ENCODE data around the gene CNIH3.

DNA sequence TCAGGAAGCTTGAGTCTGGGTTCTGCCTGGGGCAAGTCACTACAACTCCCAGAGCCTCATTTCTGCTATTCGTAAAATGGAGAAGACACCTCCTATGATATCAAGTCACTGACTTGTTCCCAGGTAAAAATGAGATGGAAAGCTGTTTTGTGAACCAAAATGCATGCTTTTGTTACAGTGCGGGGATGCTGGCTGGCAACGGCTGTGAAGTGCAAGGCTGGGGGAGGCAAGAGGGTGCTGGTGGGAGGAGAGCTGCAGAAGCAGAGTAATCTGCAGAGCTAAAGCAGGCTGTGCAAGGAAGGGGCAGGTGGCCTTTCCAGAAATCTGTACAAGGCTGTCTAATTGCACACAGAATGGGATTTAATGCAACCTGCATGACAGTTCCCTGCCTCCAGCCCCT is 150.9 kb downstream of the CNIH3 start:
- TF ChIP-seq, protein P1, sequence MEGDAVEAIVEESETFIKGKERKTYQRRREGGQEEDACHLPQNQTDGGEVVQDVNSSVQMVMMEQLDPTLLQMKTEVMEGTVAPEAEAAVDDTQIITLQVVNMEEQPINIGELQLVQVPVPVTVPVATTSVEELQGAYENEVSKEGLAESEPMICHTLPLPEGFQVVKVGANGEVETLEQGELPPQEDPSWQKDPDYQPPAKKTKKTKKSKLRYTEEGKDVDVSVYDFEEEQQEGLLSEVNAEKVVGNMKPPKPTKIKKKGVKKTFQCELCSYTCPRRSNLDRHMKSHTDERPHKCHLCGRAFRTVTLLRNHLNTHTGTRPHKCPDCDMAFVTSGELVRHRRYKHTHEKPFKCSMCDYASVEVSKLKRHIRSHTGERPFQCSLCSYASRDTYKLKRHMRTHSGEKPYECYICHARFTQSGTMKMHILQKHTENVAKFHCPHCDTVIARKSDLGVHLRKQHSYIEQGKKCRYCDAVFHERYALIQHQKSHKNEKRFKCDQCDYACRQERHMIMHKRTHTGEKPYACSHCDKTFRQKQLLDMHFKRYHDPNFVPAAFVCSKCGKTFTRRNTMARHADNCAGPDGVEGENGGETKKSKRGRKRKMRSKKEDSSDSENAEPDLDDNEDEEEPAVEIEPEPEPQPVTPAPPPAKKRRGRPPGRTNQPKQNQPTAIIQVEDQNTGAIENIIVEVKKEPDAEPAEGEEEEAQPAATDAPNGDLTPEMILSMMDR (conservative IDR thresholded peaks at IDR 0.05), result no peak
- no peak for TF ChIP-seq ZFX (IDR thresholded peaks at IDR 0.05)

All from C4-2B (cell line).